Keratinocyte (primary cell): ENCODE data around the gene DAP3. TPM values are rescaled to one million over a fixed set of nuclear protein-coding genes. Genes with fewer than 3 reads are reported as not detected.
"Not testable (repeated sequence)": the region's sequence is repeated elsewhere in the genome, so short reads cannot be mapped to it uniquely, and the experiment has no call there.

Experiments used
- DNase-seq: peaks from one replicate; pipeline ENCODE4 v3.0.0-alpha.2; 2011; ENCODE audit warnings: low read depth, missing footprints, low spot score
- FAIRE-seq: peaks from 2 replicates; lab custom pipeline; 2011; peaks lifted over from hg19 to GRCh38; lab: Jason Lieb, UNC
- H2AFZ ChIP-seq: 2 replicates; pipeline ENCODE4 v1.6.0; 2012; ENCODE audit warnings: low read length, control low read depth, inconsistent platforms; ENCODE audit not compliant: control insufficient read depth
- H3K27ac ChIP-seq: 2 replicates; pipeline ENCODE4 v1.5.1; 2011; ENCODE audit warnings: low read length; ENCODE audit not compliant: control insufficient read depth, insufficient read depth
- H3K27me3 ChIP-seq: 3 replicates; pipeline ENCODE4 v1.6.0; 2011; ENCODE audit warnings: low read length; ENCODE audit not compliant: control insufficient read depth, insufficient read depth; ENCODE audit errors: extremely low read depth
- H3K36me3 ChIP-seq, 2 experiments: 2 replicates in 1 of 2; 3 replicates in 1 of 2; pipeline ENCODE4 v1.5.1; 2011; ENCODE audit warnings: low read length in 2 of 2, mild to moderate bottlenecking in 1 of 2; ENCODE audit not compliant: control insufficient read depth in 2 of 2, insufficient read depth in 2 of 2; ENCODE audit errors: extremely low read depth in 1 of 2
- H3K4me1 ChIP-seq: 3 replicates; pipeline ENCODE4 v1.5.1; 2011; ENCODE audit warnings: low read length; ENCODE audit not compliant: control insufficient read depth, insufficient read depth; ENCODE audit errors: extremely low read depth
- H3K4me2 ChIP-seq: 3 replicates; pipeline ENCODE4 v1.6.0; 2011; ENCODE audit warnings: low read depth, low read length; ENCODE audit not compliant: control insufficient read depth, insufficient read depth; ENCODE audit errors: extremely low read depth
- H3K4me3 ChIP-seq, 3 experiments: fragments of 200-600 bp in 1 of 3; sonication (generic) in 1 of 3; 2 replicates in 2 of 3; 3 replicates in 1 of 3; pipeline ENCODE4 v1.5.1; 2011 to 2016; ENCODE audit warnings: low read length in 3 of 3, mild to moderate bottlenecking in 3 of 3, control low read depth in 2 of 3, inconsistent platforms in 1 of 3, low read depth in 1 of 3, mixed read lengths in 1 of 3, mixed run types in 1 of 3, moderate library complexity in 1 of 3; ENCODE audit not compliant: control insufficient read depth in 2 of 3, insufficient read depth in 2 of 3; ENCODE audit errors: extremely low read depth in 1 of 3
- H3K79me2 ChIP-seq: 2 replicates; pipeline ENCODE4 v1.6.0; 2012; ENCODE audit warnings: low read length; ENCODE audit not compliant: control insufficient read depth, insufficient read depth
- H3K9ac ChIP-seq: 3 replicates; pipeline ENCODE4 v1.6.0; 2011; ENCODE audit warnings: low read length; ENCODE audit not compliant: control insufficient read depth, insufficient read depth; ENCODE audit errors: extremely low read depth
- H3K9me1 ChIP-seq: 3 replicates; pipeline ENCODE4 v1.6.0; 2011; ENCODE audit warnings: low read length; ENCODE audit not compliant: control insufficient read depth, insufficient read depth; ENCODE audit errors: extremely low read depth
- H3K9me3 ChIP-seq: 2 replicates; pipeline ENCODE4 v1.5.1; 2012; ENCODE audit warnings: low read depth, low read length; ENCODE audit not compliant: control insufficient read depth
- H4K20me1 ChIP-seq: 3 replicates; pipeline ENCODE4 v1.6.0; 2011; ENCODE audit warnings: low read length; ENCODE audit not compliant: control insufficient read depth, insufficient read depth; ENCODE audit errors: extremely low read depth
- EZH2 ChIP-seq: IDR thresholded peaks from one replicate; pipeline ENCODE4 v1.6.1; 2012; ENCODE audit warnings: inconsistent platforms, mild to moderate bottlenecking, low read length, moderate library complexity
- dilution Hi-C: fragments of 300-500 bp; cut with MboI; formaldehyde crosslinking; loops from one replicate; pipeline ENCODE4 v1.7.0; 2020; ENCODE audit warnings: low sequenced_read_pairs; ENCODE audit not compliant: extremely low pct_ligation_motif_present
- polyA plus RNA-seq, 5 experiments: library from polyadenylated mRNA; depleted of rRNA in 3 of 5; stranded (reverse) in 3 of 5; stranded (forward) in 1 of 5; unstranded in 1 of 5; fragments of >200 nt; gene quantifications; 1 replicate in 1 of 5; 2 replicates in 3 of 5; 3 replicates in 1 of 5; pipeline versions ENCODE4 v1.2.1 to v1.2.3, GENCODE V29; 2011 to 2012; ENCODE audit warnings: missing spikeins in 2 of 5, low read depth in 1 of 5, low replicate concordance in 1 of 5
- TF ChIP-seq, protein P1 (sequence below), 3 experiments: IDR thresholded peaks in 1 of 3; conservative IDR thresholded peaks in 1 of 3; optimal IDR thresholded peaks in 1 of 3; 2 replicates in 2 of 3; 3 replicates in 1 of 3; pipeline versions ENCODE3 to v1.5.1; 2011; ENCODE audit warnings: low read length in 3 of 3, mild to moderate bottlenecking in 3 of 3, moderate library complexity in 2 of 3, control low read depth in 1 of 3, inconsistent platforms in 1 of 3; ENCODE audit not compliant: insufficient read depth in 2 of 3; ENCODE audit errors: extremely low read depth in 1 of 3

Gene DAP3
- polyA plus RNA-seq, 1 donor (not counting 4 experiments of a cell fraction or from before 2014, with no cell fraction given): 203 TPM

DNA sequence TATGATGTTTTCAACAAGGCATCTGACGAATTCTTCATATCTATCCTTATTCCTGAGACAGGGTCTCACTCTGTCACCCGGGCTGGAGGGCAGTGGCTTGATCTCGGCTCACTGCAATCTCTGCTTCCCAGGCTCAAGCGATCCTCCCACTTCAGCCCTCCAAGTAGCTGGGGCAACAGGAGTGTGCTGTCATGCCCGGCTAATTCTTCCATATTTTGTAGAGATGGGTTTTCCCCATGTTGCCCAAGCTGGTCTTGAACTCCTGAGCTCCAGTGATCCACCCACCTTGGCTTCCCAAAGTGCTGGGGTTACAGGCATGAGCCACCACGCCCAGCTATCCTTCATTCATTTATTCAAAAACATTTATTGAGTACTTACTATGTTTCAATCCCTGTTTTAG is 8.4 kb upstream of the DAP3 start:
- no peaks in the 10 kb centered on the region for H3K9me1 ChIP-seq
- no peak overlapping the region for H3K9ac ChIP-seq
- H3K27ac ChIP-seq: no peak overlapping the region
- H3K79me2 ChIP-seq: peaks cover 51% of the 10 kb centered on the region
- no peaks in the 10 kb centered on the region for H3K27me3 ChIP-seq
- H3K4me3 ChIP-seq: no peak overlapping the region
- no peaks in the 10 kb centered on the region for H3K9me3 ChIP-seq
- H2AFZ ChIP-seq: no peak overlapping the region
- DNase-seq (no peak), FAIRE-seq (no peak)
- peaks cover 13% of the 10 kb centered on the region for H3K4me1 ChIP-seq
- no peak overlapping the region for H3K4me2 ChIP-seq
- peaks cover 5 to 17% of the 10 kb centered on the region in 2 experiments for H3K36me3 ChIP-seq
- TF ChIP-seq EZH2: no peak
- TF ChIP-seq, protein P1, sequence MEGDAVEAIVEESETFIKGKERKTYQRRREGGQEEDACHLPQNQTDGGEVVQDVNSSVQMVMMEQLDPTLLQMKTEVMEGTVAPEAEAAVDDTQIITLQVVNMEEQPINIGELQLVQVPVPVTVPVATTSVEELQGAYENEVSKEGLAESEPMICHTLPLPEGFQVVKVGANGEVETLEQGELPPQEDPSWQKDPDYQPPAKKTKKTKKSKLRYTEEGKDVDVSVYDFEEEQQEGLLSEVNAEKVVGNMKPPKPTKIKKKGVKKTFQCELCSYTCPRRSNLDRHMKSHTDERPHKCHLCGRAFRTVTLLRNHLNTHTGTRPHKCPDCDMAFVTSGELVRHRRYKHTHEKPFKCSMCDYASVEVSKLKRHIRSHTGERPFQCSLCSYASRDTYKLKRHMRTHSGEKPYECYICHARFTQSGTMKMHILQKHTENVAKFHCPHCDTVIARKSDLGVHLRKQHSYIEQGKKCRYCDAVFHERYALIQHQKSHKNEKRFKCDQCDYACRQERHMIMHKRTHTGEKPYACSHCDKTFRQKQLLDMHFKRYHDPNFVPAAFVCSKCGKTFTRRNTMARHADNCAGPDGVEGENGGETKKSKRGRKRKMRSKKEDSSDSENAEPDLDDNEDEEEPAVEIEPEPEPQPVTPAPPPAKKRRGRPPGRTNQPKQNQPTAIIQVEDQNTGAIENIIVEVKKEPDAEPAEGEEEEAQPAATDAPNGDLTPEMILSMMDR (optimal IDR thresholded peaks at IDR 0.05 in 1 of 3, IDR thresholded peaks at IDR 0.05 in 1 of 3, conservative IDR thresholded peaks at IDR 0.05 in 1 of 3; ENCODE audit: extremely low read depth in 1 of 3, insufficient read depth in 2 of 3, low read length in 3 of 3): no peak
- no peaks in the 10 kb centered on the region for H4K20me1 ChIP-seq
- dilution Hi-C loops: no loop called here

DNA sequence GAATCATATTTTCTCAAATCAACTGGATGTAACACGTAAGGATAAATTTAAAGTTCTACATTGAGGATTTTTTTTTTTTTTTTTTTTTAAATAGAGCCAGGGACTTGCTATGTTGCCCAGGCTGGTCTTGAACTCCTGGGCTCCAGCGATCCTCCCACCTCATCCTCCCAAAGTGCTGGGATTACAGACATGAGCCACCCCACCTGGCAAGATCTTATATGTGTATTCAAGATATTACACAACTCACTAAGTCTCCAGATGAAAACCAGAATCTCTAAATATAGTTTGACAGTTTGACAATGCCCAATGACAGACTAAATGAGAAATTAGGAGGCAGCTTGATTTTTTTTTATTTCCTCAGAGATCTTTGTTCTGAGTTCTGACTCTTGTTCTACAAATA is 7.1 kb upstream of the DAP3 start:
- Histone ChIP-seq H3K9me1 (no peaks in the 10 kb centered on the region), H3K79me2 (peaks cover 62% of the 10 kb centered on the region), H3K27me3 (no peaks in the 10 kb centered on the region), H3K4me2 (no peak overlapping the region), H3K9me3 (no peaks in the 10 kb centered on the region), H2AFZ (no peak overlapping the region), H3K36me3 (peaks cover 2 to 17% of the 10 kb centered on the region in 2 experiments), H4K20me1 (no peaks in the 10 kb centered on the region), H3K4me1 (peaks cover 15% of the 10 kb centered on the region), H3K4me3 (no peak overlapping the region), H3K9ac (no peak overlapping the region), H3K27ac (no peak overlapping the region)
- dilution Hi-C loops: no loop called here
- DNase-seq: no peak
- TF ChIP-seq EZH2: no peak
- TF ChIP-seq, protein P1 (optimal IDR thresholded peaks at IDR 0.05 in 1 of 3, IDR thresholded peaks at IDR 0.05 in 1 of 3, conservative IDR thresholded peaks at IDR 0.05 in 1 of 3; ENCODE audit: extremely low read depth in 1 of 3, insufficient read depth in 2 of 3, low read length in 3 of 3): no peak
- FAIRE-seq: no peak

DNA sequence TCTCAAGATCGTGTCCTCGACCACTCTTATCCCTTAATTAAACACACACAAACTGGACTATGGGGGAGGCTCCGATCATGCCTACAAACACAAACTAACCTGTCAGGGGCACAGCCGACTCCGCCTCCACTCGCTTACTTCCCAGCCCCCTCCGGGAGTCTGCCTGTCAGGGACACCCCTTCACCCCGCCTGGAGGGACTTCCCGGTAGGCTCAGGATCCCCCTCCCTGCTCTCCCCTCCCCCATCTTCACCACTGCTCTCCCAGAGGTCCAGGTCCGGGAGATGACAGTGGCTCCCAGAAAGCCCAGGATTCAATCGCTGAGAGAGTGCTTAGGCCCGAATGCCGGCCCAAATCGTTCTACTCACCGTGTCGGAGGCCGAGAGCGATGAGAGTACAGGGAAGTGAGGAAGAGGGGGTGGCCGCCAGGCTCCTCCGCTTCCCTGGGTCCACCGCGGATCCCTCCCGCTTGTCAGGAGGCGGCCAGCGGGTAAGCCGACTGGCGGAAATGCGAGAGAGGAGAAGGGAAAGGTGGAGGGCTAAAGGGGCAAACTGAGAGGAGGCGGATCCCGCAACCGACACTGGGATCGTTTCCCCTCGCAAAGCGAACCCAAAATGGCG is 1.1 kb upstream of the DAP3 start:
- H3K27me3 ChIP-seq, H3K9me3 ChIP-seq, H3K9me1 ChIP-seq, dilution Hi-C loops, DNase-seq, FAIRE-seq, H4K20me1 ChIP-seq, H3K36me3 ChIP-seq: not testable (repeated sequence)
- peak overlapping the region; percentile 87 to 98 (median 93) for H3K4me3 ChIP-seq
- peaks cover 19% of the 10 kb centered on the region for H3K4me1 ChIP-seq
- peaks cover 59% of the 10 kb centered on the region for H3K79me2 ChIP-seq
- H2AFZ ChIP-seq: peak overlapping the region; percentile 68
- peak overlapping the region; percentile 98 for H3K27ac ChIP-seq
- peak overlapping the region; percentile 97 for H3K9ac ChIP-seq
- peak overlapping the region; percentile 32 for H3K4me2 ChIP-seq
